ENCODE measurements around the gene ZNF830. TPM values are rescaled to one million over a fixed set of nuclear protein-coding genes. Genes with fewer than 3 reads are reported as not detected.
A peak's percentile ranks its signal among the peaks of the same experiment; 100 is the strongest.
"Not testable (repeated sequence)": the region's sequence is repeated elsewhere in the genome, so short reads cannot be mapped to it uniquely, and the experiment has no call there.

Gene ZNF830, protein sequence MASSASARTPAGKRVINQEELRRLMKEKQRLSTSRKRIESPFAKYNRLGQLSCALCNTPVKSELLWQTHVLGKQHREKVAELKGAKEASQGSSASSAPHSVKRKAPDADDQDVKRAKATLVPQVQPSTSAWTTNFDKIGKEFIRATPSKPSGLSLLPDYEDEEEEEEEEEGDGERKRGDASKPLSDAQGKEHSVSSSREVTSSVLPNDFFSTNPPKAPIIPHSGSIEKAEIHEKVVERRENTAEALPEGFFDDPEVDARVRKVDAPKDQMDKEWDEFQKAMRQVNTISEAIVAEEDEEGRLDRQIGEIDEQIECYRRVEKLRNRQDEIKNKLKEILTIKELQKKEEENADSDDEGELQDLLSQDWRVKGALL
- 18.4 TPM for polyA plus RNA-seq
- long read RNA-seq, donor 1, transcript ZNF830-201 (1 exons, 2,246 nt) = major isoform, 16 of 16 reads
- long read RNA-seq, donor 1, partial matches to known transcripts = 0 of 16 reads
- long read RNA-seq, donor 1, other reads (novel, unspliced or antisense) = 0 of 16 reads
- long read RNA-seq, donor 2, transcript ZNF830-201 (1 exons, 2,246 nt) = major isoform, 35 of 36 reads
- long read RNA-seq, donor 2, partial matches to known transcripts = 0 of 36 reads
- long read RNA-seq, donor 2, other reads (novel, unspliced or antisense) = 0 of 36 reads
- long read RNA-seq, donor 3 = 0 reads
- long read RNA-seq, donor 4 = 0 reads
- long read RNA-seq, donor 5, transcript ZNF830-201 (1 exons, 2,246 nt) = major isoform, 10 of 10 reads
- long read RNA-seq, donor 5, partial matches to known transcripts = 0 of 10 reads
- long read RNA-seq, donor 5, other reads (novel, unspliced or antisense) = 0 of 10 reads
- long read RNA-seq, donor 6, transcript ZNF830-201 (1 exons, 2,246 nt) = major isoform, 23 of 23 reads
- long read RNA-seq, donor 6, partial matches to known transcripts = 0 of 23 reads
- long read RNA-seq, donor 6, other reads (novel, unspliced or antisense) = 0 of 23 reads
- long read RNA-seq, donor 7, transcript ZNF830-201 (1 exons, 2,246 nt) = major isoform, 11 of 12 reads
- long read RNA-seq, donor 7, partial matches to known transcripts = 0 of 12 reads
- long read RNA-seq, donor 7, other reads (novel, unspliced or antisense) = 0 of 12 reads
- long read RNA-seq, donor 8, transcript ZNF830-201 (1 exons, 2,246 nt) = major isoform, 43 of 43 reads
- long read RNA-seq, donor 8, partial matches to known transcripts = 0 of 43 reads
- long read RNA-seq, donor 8, other reads (novel, unspliced or antisense) = 0 of 43 reads
- long read RNA-seq, donor 9, transcript ZNF830-201 (1 exons, 2,246 nt) = major isoform, 33 of 33 reads
- long read RNA-seq, donor 9, partial matches to known transcripts = 0 of 33 reads
- long read RNA-seq, donor 9, other reads (novel, unspliced or antisense) = 0 of 33 reads
- long read RNA-seq, donor 10, transcript ZNF830-201 (1 exons, 2,246 nt) = major isoform, 24 of 24 reads
- long read RNA-seq, donor 10, partial matches to known transcripts = 0 of 24 reads
- long read RNA-seq, donor 10, other reads (novel, unspliced or antisense) = 0 of 24 reads
- long read RNA-seq, donor 11, transcript ZNF830-201 (1 exons, 2,246 nt) = major isoform, 7 of 7 reads
- long read RNA-seq, donor 11, partial matches to known transcripts = 0 of 7 reads
- long read RNA-seq, donor 11, other reads (novel, unspliced or antisense) = 0 of 7 reads

DNA sequence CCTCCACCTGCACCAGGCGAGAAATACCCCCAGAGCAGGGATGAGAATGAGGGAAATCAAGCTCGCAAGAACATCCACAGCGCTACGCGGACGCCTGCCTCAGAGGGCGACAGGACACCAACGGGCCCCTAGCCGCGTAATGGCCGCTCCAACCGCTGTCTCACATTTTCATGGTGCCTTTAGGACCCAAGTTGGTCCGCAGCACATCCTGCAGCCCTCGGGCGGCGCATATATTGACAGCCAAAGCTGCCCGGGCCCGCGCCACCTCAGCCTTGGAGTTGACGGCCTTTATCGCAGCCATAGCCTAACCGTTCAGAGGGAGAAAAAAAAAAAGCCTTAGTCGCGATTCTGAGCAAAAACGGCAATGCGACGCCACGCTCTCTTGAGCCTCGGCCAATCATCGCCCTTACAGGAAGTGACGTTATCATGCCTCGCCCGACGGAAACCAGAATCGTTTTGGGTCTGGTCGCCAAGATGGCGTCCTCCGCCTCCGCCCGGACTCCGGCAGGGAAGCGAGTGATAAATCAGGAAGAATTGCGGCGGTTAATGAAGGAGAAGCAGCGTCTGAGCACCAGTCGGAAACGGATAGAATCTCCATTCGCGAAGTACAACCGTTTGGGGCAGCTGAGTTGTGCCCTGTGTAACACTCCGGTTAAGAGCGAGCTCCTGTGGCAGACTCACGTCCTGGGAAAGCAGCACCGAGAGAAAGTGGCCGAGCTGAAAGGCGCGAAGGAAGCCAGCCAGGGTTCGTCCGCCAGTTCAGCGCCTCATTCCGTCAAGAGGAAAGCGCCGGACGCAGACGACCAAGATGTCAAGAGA, at the start of gene ZNF830, which contains the start of gene CCT6B:
ZNF830 (plus strand) TSS at position 448 of the 819 bp plus-strand sequence; CDS start at position 475, 27 bp downstream.
CCT6B (minus strand) TSS at position 368 of the 819 bp plus-strand sequence; CDS start at position 301, 67 bp downstream.
- Histone ChIP-seq H3K9me3 (ENCODE audit: control insufficient read depth, low read depth, low read length) (no peaks in the 10 kb centered on the region), H3K4me1 (ENCODE audit: control insufficient read depth, insufficient read depth, low read length) (no peaks in the 10 kb centered on the region), H3K27ac (ENCODE audit: low read length) (peak within 1 kb of the TSS; percentile 84), H3K4me3 (ENCODE audit: low read length) (peak within 1 kb of the TSS; percentile 92), H3K27me3 (ENCODE audit: control insufficient read depth, insufficient read depth, low read length) (peaks cover 2% of the 10 kb centered on the region), H3K36me3 (ENCODE audit: control insufficient read depth, insufficient read depth, low read length) (peaks cover 15% of the 10 kb centered on the region)
- WGBS (ENCODE audit: insufficient coverage, low lambda C conversion rate) = 0% methylated on average over 2 of the region's 65 CpGs
- peak; percentile 93 to 96 for DNase-seq

DNA sequence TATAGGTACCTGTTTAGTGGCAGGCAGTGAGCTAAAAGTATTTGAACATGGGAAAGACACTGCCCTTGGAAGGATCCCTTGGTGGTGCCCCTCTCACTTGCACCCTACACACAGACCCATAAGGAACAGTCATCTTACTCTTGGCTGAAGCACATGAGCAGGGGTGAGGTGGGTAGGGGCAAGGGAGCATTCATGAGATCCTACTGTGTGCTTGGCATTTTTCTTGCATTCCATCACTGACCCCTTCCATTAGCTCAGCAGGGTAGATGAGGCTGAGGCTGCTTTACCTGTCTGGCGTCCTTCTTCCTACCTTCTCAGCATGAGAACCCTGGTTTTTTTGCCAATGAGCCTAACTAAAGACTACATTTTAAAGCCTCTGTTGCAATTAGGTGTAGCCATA, 48.3 kb upstream of the ZNF830 start:
- H3K27me3 ChIP-seq (ENCODE audit: control insufficient read depth, insufficient read depth, low read length) = no peaks in the 10 kb centered on the region

DNA sequence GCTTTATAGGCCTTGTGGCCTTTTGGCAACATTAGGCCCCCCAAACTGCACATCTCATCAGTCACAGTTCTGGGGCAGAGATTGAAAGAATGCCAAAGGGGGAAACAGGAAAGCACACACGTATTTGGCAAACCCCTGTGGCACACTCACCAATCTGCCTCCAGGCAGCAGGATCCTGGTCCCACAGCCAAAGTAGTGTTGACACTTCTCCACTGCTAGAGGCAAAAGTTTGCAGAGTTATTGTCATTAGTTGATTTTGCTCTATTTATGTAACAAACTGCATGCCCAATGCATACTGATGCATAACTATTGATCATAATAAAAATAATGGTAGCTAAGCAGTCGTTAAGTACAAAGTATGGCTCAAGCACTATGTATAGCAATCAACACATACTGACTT, 45.2 kb upstream of the ZNF830 start:
- Histone ChIP-seq H3K36me3 (ENCODE audit: control insufficient read depth, insufficient read depth, low read length) (no peaks in the 10 kb centered on the region), H3K4me1 (ENCODE audit: control insufficient read depth, insufficient read depth, low read length) (no peaks in the 10 kb centered on the region), H3K27ac (ENCODE audit: low read length) (no peak overlapping the region), H3K27me3 (ENCODE audit: control insufficient read depth, insufficient read depth, low read length) (no peaks in the 10 kb centered on the region), H3K9me3 (ENCODE audit: control insufficient read depth, low read depth, low read length) (no peaks in the 10 kb centered on the region), H3K4me3 (ENCODE audit: low read length) (no peak overlapping the region)
- no CpG with 5 or more reads among the region's 2 CpGs for WGBS (ENCODE audit: insufficient coverage, low lambda C conversion rate)
- DNase-seq = no peak

More for the DNA sequence above, 48.3 kb upstream of the ZNF830 start:
- Histone ChIP-seq H3K27ac (ENCODE audit: low read length) (no peak overlapping the region), H3K36me3 (ENCODE audit: control insufficient read depth, insufficient read depth, low read length) (no peaks in the 10 kb centered on the region), H3K4me3 (ENCODE audit: low read length) (no peak overlapping the region), H3K4me1 (ENCODE audit: control insufficient read depth, insufficient read depth, low read length) (no peaks in the 10 kb centered on the region), H3K9me3 (ENCODE audit: control insufficient read depth, low read depth, low read length) (no peaks in the 10 kb centered on the region)
- WGBS (ENCODE audit: insufficient coverage, low lambda C conversion rate) = no CpG with 5 or more reads among the region's 1 CpG
- DNase-seq = no peak

DNA sequence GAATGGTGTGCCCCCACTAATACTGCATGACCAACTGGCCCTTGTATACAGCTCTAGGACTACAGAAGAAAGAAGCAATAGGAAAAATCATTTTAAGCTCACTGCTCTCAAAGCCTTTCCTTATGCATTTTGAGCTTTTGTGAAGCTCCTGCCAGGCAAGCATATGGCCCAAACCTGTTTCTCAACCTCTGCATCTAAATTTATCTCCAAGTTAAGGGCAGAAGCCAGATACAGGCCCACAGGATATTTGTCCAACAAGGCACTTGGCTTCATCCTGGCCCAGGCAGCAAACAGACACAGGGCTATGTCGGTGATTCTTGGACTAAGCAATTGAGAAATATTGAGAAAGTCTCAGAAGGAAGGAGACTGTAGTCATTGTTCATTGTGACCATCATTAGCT, 44.0 kb upstream of the ZNF830 start:
- H3K27me3 ChIP-seq (ENCODE audit: control insufficient read depth, insufficient read depth, low read length) = no peaks in the 10 kb centered on the region
- H3K4me1 ChIP-seq (ENCODE audit: control insufficient read depth, insufficient read depth, low read length) = no peaks in the 10 kb centered on the region
- WGBS (ENCODE audit: insufficient coverage, low lambda C conversion rate) = no CpG with 5 or more reads among the region's 1 CpG
- no peak for DNase-seq
- H3K9me3 ChIP-seq (ENCODE audit: control insufficient read depth, low read depth, low read length) = no peaks in the 10 kb centered on the region
- H3K36me3 ChIP-seq (ENCODE audit: control insufficient read depth, insufficient read depth, low read length) = no peaks in the 10 kb centered on the region
- no peak overlapping the region for H3K4me3 ChIP-seq (ENCODE audit: low read length)
- no peak overlapping the region for H3K27ac ChIP-seq (ENCODE audit: low read length)

DNA sequence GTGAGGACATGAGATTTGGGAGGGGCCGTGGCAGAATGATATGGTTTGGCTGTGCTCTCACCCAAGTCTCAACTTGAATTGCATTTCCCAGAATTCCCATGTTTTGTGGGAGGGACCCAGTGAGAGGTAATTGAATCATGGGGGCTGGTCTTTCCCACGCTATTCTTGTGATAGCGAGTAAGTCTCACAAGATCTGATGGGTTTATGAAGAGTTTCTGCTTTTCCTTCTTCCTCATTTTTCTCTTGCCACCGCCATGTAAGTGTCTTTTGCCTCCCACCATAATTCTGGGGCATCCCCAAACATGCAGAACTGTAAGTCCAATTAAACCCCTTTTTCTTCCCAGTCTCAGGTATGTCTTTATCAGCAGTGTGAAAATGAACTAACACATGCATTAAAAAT, 40.7 kb upstream of the ZNF830 start:
- no peak for DNase-seq
- H3K27me3 ChIP-seq (ENCODE audit: control insufficient read depth, insufficient read depth, low read length) = no peaks in the 10 kb centered on the region
- no CpG with 5 or more reads among the region's 4 CpGs for WGBS (ENCODE audit: insufficient coverage, low lambda C conversion rate)
- H3K4me3 ChIP-seq (ENCODE audit: low read length) = no peak overlapping the region
- no peaks in the 10 kb centered on the region for H3K9me3 ChIP-seq (ENCODE audit: control insufficient read depth, low read depth, low read length)
- no peaks in the 10 kb centered on the region for H3K36me3 ChIP-seq (ENCODE audit: control insufficient read depth, insufficient read depth, low read length)
- H3K4me1 ChIP-seq (ENCODE audit: control insufficient read depth, insufficient read depth, low read length) = no peaks in the 10 kb centered on the region
- H3K27ac ChIP-seq (ENCODE audit: low read length) = no peak overlapping the region

DNA sequence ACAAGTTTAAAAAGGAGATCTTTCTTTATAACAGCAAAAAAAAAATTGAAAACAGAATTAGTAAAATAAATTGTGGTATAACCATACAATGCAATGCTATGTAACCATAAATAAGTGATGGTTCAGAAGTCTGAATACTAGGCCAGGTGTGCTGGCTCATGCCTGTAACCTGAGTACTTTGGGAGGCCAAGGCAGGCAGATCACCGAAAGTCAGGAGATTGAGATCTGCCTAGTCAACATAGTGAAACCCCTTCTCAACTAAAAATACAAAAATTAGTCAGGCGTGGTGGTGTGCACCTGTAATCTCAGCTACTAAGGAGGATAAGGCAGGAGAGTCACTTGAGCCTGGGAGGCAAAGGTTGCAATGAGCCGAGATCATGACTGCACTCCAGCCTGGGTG, 34.7 kb upstream of the ZNF830 start:
- H3K27ac ChIP-seq (ENCODE audit: low read length) = no peak overlapping the region
- no peaks in the 10 kb centered on the region for H3K27me3 ChIP-seq (ENCODE audit: control insufficient read depth, insufficient read depth, low read length)
- no peaks in the 10 kb centered on the region for H3K4me1 ChIP-seq (ENCODE audit: control insufficient read depth, insufficient read depth, low read length)
- 100% methylated on average over 1 of the region's 3 CpGs for WGBS (ENCODE audit: insufficient coverage, low lambda C conversion rate)
- H3K36me3 ChIP-seq (ENCODE audit: control insufficient read depth, insufficient read depth, low read length) = no peaks in the 10 kb centered on the region
- DNase-seq = no peak
- H3K9me3 ChIP-seq (ENCODE audit: control insufficient read depth, low read depth, low read length) = no peaks in the 10 kb centered on the region
- H3K4me3 ChIP-seq (ENCODE audit: low read length) = no peak overlapping the region

DNA sequence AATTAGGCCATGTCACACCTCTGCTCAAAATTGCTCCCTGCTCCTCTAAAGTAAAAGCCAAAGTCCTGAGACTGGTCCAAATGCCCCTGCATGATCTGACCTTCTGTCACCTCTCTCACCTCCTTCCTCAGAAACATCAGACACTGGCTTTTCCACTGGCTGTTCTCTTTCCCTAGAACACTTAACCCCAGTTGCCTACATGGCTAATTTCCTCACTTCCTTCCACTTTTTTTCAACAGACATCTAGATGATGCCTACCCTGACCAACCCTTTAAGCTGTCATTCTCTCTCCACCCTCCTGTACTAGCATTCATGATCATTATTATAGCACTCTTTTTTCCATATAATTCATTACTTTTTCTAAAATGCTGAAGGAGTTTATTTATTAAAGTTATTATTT, 31.1 kb upstream of the ZNF830 start:
- no peak overlapping the region for H3K4me3 ChIP-seq (ENCODE audit: low read length)
- DNase-seq = no peak
- H3K36me3 ChIP-seq (ENCODE audit: control insufficient read depth, insufficient read depth, low read length) = no peaks in the 10 kb centered on the region

DNA sequence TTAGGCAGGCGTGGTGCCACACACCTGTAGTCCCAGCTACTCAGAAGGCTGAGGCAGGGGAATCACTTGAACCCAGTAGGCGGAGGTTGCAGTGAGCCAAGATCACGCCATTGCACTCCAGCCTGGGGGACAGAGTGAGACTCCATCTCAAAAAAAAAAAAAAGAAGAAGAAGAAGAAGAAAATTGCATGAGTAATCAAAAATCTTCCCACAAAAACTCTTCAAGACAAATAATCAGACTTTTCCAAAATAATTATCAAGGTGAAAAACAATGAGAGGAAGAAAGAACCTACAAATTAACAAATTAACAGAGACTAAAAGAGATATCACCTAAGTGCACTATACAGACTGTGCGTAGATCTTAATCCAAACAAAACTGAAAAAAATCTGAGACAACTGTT, 10.6 kb upstream of the ZNF830 start:
- not testable (repeated sequence) for H3K4me1 ChIP-seq (ENCODE audit: control insufficient read depth, insufficient read depth, low read length); H3K9me3 ChIP-seq (ENCODE audit: control insufficient read depth, low read depth, low read length); H3K36me3 ChIP-seq (ENCODE audit: control insufficient read depth, insufficient read depth, low read length); DNase-seq; H3K27ac ChIP-seq (ENCODE audit: low read length); H3K27me3 ChIP-seq (ENCODE audit: control insufficient read depth, insufficient read depth, low read length); H3K4me3 ChIP-seq (ENCODE audit: low read length)
- WGBS (ENCODE audit: insufficient coverage, low lambda C conversion rate) = 94% methylated on average over 2 of the region's 4 CpGs

More for the DNA sequence above, 31.1 kb upstream of the ZNF830 start:
- H3K27me3 ChIP-seq (ENCODE audit: control insufficient read depth, insufficient read depth, low read length) = no peaks in the 10 kb centered on the region
- H3K27ac ChIP-seq (ENCODE audit: low read length) = no peak overlapping the region
- H3K9me3 ChIP-seq (ENCODE audit: control insufficient read depth, low read depth, low read length) = no peaks in the 10 kb centered on the region
- no peaks in the 10 kb centered on the region for H3K4me1 ChIP-seq (ENCODE audit: control insufficient read depth, insufficient read depth, low read length)

DNA sequence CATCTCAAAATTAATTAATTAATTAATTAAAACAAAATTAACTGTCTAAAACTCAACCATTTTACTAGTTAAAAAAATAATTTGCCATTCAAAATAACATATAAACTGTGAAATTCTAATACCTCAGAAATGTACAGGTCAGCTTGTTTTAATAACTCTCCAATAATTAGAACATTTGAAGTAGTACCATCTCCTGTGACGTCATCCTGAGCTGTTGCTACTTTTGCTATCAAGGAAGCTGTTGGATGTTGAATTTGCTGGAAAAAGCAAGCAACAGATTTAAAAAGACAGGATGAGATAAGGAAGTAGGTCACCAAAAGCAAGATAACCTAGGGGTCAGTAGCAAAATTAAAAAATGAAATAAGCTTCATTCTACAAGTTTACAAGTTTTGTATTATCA, 2.9 kb upstream of the ZNF830 start:
- Histone ChIP-seq H3K4me3 (ENCODE audit: low read length) (no peak overlapping the region), H3K27ac (ENCODE audit: low read length) (no peak overlapping the region), H3K4me1 (ENCODE audit: control insufficient read depth, insufficient read depth, low read length) (no peaks in the 10 kb centered on the region), H3K36me3 (ENCODE audit: control insufficient read depth, insufficient read depth, low read length) (peaks cover under 1% of the 10 kb centered on the region), H3K9me3 (ENCODE audit: control insufficient read depth, low read depth, low read length) (no peaks in the 10 kb centered on the region), H3K27me3 (ENCODE audit: control insufficient read depth, insufficient read depth, low read length) (peaks cover 2% of the 10 kb centered on the region)
- 83% methylated on average over 1 of the region's 1 CpG for WGBS (ENCODE audit: insufficient coverage, low lambda C conversion rate)
- DNase-seq = no peak

Measured in large intestine (tissue), 12 donors.